Stimulated activated CD4-positive, alpha-beta T cell treated with anti-CD3 and anti-CD28 coated beads, Interleukin-2, amount 100 ng/mL, for 24 hours (primary cell): ENCODE data around the gene HSF2BP.
"Not testable (repeated sequence)": the region's sequence is repeated elsewhere in the genome, so short reads cannot be mapped to it uniquely, and the experiment has no call there.

Source experiments
- DNase-seq, 2 donors: peaks; one replicate each; pipeline ENCODE4 v3.0.0-alpha.2; 2020

The HSF2BP gene

GRCh38 chr21:43616861-43617260 lies 42.4 kb downstream of the HSF2BP start:
- DNase-seq: not testable (repeated sequence)

GRCh38 chr21:43614839-43615238 lies 44.4 kb downstream of the HSF2BP start:
- DNase-seq: no peak

GRCh38 chr21:43613755-43614638 lies 45.3 kb downstream of the HSF2BP start:
- DNase-seq: no peak

GRCh38 chr21:43611598-43612369 lies 47.5 kb downstream of the HSF2BP start:
- DNase-seq: peak in 1 of 2 donors; percentile 23

- no peak for DNase-seq
Observed at GRCh38 chr21:43609501-43610340, 49.6 kb downstream of the HSF2BP start.

GRCh38 chr21:43608664-43609063 lies 50.6 kb downstream of the HSF2BP start:
- no peak for DNase-seq

GRCh38 chr21:43608225-43608624 lies 51.1 kb downstream of the HSF2BP start:
- no peak for DNase-seq

GRCh38 chr21:43605320-43606215 lies 53.7 kb downstream of the HSF2BP start:
- no peak for DNase-seq

GRCh38 chr21:43604505-43605204 lies 54.6 kb downstream of the HSF2BP start:
- no peak for DNase-seq

- no peak for DNase-seq
Observed at GRCh38 chr21:43603641-43604504, 55.4 kb downstream of the HSF2BP start.

GRCh38 chr21:43603233-43603626 lies 56.1 kb downstream of the HSF2BP start:
- DNase-seq: no peak

- DNase-seq: no peak
Observed at GRCh38 chr21:43602266-43603232, 56.7 kb downstream of the HSF2BP start.

GRCh38 chr21:43600642-43601402 lies 58.5 kb downstream of the HSF2BP start:
- no peak for DNase-seq

- DNase-seq: no peak
Observed at GRCh38 chr21:43599728-43600127, 59.6 kb downstream of the HSF2BP start.

GRCh38 chr21:43598416-43599120 lies 60.7 kb downstream of the HSF2BP start:
- DNase-seq: no peak

- no peak for DNase-seq
Observed at GRCh38 chr21:43597540-43598250, 61.6 kb downstream of the HSF2BP start.

GRCh38 chr21:43597052-43597451 lies 62.2 kb downstream of the HSF2BP start:
- DNase-seq: no peak
